ENCODE measurements around the gene OR2D3.
"Not testable (repeated sequence)": the region's sequence is repeated elsewhere in the genome, so short reads cannot be mapped to it uniquely, and the experiment has no call there.

The OR2D3 gene

DNA sequence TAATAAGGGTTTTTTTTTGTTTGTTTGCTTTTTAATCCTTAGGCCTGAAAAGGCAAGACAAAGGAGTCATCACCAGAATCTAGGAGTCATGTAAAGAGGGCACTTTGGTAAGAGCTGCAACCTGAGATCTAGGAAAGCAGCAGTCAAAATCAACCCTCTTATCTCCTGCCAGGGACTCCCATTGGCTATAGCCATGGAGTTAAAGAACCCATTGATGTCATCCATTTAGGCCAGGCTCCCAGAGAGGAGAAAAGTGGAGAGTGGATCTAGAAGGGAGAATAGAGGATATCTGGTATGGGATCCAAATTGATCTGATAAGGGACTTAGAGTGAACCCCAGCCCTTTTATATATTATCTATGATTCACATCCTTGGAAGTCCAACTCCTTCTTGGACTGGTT lies 41.3 kb downstream of the OR2D3 start:
- TF ChIP-seq, protein P1, sequence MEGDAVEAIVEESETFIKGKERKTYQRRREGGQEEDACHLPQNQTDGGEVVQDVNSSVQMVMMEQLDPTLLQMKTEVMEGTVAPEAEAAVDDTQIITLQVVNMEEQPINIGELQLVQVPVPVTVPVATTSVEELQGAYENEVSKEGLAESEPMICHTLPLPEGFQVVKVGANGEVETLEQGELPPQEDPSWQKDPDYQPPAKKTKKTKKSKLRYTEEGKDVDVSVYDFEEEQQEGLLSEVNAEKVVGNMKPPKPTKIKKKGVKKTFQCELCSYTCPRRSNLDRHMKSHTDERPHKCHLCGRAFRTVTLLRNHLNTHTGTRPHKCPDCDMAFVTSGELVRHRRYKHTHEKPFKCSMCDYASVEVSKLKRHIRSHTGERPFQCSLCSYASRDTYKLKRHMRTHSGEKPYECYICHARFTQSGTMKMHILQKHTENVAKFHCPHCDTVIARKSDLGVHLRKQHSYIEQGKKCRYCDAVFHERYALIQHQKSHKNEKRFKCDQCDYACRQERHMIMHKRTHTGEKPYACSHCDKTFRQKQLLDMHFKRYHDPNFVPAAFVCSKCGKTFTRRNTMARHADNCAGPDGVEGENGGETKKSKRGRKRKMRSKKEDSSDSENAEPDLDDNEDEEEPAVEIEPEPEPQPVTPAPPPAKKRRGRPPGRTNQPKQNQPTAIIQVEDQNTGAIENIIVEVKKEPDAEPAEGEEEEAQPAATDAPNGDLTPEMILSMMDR (IDR thresholded peaks at IDR 0.05; ENCODE audit: low read depth, low read length), result no peak
- no peak overlapping the region for H3K4me3 ChIP-seq (replicated peaks in 1 of 2; ENCODE audit: low read depth in 2 of 2, low read length in 2 of 2)
- no peak for DNase-seq (ENCODE audit: low read depth in 2 of 2)

DNA sequence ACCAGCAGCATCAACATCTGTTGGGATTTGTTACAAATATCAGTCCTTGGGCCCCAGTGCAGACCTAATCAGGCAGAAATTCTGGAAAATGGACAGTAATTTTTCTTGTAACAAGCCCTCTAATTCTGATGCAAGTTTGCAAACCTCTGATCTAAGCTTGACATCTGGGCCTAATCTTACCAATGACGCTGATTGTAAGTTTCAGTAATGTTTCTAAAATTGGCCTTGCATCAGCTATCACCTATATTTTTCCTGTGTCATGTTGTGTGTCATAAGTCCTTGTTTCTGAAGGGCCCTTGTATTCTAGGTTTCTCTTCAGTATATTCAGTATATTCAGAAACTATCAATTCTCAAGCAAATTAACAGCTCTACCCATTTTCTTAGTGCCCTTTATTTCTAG lies 41.9 kb downstream of the OR2D3 start:
- no peak for DNase-seq (ENCODE audit: low read depth in 2 of 2)
- H3K4me3 ChIP-seq (replicated peaks in 1 of 2; ENCODE audit: low read depth in 2 of 2, low read length in 2 of 2), result no peak overlapping the region
- TF ChIP-seq, protein P1 (IDR thresholded peaks at IDR 0.05; ENCODE audit: low read depth, low read length), result no peak

DNA sequence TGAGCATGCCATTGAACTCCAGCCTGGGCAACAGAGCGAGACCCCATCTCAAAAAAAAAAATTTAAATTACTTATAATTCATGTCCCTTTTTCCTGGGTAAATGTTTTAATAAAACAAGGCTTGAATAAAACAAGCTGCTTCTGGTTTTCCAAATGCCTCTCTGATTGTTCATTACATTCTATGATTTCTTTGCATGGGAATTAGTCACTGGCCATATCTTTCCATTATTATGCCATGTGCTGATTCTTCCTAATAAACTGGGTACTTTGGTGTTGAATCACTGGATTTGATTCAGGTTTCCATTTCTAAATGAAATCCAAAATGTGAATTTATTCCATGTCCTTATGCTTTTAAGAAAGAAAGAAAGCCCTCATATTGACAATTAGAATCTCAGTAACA lies 48.0 kb downstream of the OR2D3 start:
- TF ChIP-seq, protein P1 (IDR thresholded peaks at IDR 0.05; ENCODE audit: low read depth, low read length), result no peak
- peak; percentile 13 to 69 for DNase-seq (ENCODE audit: low read depth in 2 of 2)

DNA sequence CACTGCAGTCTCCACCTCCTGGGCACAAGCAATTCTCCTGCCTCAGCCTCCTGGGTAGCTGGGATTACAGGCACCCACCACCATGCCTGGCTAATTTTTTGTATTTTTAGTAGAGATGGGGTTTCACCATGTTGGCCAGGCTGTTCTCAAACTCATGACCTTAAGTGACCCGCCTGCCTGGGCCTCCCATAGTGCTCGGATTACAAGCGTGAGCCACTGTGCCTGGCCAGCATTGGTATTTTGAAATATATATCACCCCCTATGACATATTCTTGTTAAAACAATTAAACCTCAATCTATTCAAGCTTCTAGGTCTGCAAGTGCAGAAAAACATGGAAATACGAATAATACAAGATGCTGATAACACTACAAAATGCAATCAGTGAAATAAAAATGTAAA lies 49.1 kb downstream of the OR2D3 start:
- DNase-seq (ENCODE audit: low read depth in 2 of 2), result peak; percentile 11 to 19
- not testable (repeated sequence) for H3K4me3 ChIP-seq (replicated peaks in 1 of 2; ENCODE audit: low read depth in 2 of 2, low read length in 2 of 2)

More for the DNA sequence above, 48.0 kb downstream of the OR2D3 start:
- no peak overlapping the region for H3K4me3 ChIP-seq (replicated peaks in 1 of 2; ENCODE audit: low read depth in 2 of 2, low read length in 2 of 2)

Data from cardiac fibroblast (primary cell).